NCI-H1694 treated with DMSO at 0.1 percent for 48 hours (cell line): ENCODE data around the gene SYT5.
A peak's percentile ranks its signal among the peaks of the same experiment; 100 is the strongest.
"Not testable (repeated sequence)": the region's sequence is repeated elsewhere in the genome, so short reads cannot be mapped to it uniquely, and the experiment has no call there.

Experiments
- DNase-seq: peaks from one replicate; lab custom pipeline; 2025; lab: John Stamatoyannopoulos, UW

SYT5 gene

DNA sequence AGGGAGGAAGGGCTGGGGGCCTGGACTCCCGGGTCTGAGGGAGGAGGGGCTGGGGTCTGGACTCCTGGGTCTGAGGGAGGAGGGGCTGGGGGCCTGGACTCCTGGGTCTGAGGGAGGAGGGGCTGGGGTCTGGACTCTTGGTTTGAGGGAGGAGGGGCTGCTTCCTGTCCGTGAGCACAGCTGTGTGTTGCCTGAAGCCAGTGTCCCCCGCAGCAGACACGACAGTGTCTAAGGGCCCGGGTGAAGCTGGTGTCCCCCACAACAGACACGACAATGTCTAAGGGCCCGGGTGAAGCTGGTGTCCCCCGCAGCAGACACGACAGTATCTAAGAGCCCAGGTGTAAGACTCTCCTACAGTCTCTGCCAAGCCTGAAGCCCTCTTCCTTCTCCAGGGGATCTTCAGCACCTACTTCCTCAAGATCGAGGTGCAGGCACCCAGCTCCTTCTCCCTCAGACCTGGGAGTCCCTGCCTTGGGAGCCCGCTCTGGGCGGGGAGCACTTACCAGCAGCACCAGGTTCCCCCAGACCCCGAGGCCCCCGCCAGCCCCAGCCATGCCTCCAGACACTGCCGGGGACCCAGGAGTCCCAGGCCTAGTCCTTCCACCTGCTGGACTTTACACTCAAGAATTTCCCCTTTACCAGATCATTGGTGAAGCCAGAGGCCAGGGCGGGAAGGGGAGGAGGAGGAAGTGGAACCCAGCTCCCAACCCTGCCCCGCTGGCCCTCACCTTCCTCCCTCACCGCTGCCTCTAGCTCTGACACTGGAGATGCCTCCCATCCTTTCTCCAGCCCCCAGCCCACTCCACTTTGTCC lies 29.0 kb upstream of the SYT5 start, which contains the start of gene PTPRH:
PTPRH (minus strand) TSS at position 622 of the 813 bp plus-strand sequence; CDS start at position 554, 68 bp downstream.
- DNase-seq, result no peak

DNA sequence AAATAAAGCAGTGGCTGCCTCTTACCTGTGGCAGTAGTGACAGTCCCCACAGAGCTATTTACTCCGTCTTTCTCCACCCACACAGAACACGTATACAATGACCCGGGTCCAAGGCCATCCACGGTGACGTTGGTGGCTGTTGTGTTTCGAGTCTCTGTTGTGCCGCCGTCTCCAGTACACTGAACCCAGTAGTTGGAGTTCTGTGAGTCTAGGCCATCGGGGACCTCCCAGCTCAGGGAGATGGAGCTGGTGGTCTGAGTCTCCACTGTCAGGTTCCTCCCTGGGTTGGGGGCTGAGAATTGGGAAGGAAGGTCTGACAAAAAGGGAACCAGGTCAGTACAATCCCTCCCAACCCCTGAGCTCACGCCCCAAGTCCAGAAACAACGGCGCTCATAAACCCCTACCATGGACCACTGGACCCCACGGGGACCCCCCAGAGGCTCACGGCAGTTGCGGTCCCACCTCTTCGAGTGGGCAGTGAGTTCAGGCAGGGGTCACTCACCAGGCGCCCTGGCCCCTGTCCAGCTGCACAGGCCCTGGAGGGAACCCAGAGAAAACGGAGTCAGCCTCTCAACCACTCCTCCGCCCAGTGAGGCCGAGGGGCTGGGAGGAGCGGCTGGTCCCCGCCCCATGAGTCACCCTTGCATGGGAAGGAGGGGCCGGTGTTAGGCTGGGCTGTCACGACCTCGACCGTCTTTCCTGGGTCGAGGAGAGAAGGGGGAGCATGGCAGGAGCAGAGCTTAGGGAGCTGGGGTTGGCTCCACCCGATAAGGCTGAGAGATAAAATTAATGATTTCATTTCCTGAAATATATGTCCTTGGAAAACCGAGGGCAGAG lies 26.8 kb upstream of the SYT5 start:
- DNase-seq, result no peak

DNA sequence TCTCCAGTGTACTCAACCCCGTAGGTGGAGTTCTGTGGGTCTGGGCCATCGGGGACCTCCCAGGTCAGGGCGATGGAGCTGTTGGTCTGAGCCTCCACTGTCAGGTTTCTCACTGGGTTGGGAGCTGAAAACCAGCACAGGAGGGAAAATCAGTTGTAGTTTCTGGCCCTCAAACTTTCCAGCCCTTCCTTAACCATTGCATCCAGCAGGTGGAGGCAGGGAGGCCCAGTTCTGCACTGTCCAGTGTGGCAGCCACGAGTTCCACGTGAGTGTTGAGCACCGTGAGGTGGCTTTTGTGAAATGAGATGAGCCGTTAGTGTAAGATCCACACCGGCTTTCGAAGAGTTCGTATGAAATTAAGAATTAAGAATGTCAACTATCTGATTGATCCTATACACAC lies 22.1 kb upstream of the SYT5 start:
- DNase-seq, result not testable (repeated sequence)

DNA sequence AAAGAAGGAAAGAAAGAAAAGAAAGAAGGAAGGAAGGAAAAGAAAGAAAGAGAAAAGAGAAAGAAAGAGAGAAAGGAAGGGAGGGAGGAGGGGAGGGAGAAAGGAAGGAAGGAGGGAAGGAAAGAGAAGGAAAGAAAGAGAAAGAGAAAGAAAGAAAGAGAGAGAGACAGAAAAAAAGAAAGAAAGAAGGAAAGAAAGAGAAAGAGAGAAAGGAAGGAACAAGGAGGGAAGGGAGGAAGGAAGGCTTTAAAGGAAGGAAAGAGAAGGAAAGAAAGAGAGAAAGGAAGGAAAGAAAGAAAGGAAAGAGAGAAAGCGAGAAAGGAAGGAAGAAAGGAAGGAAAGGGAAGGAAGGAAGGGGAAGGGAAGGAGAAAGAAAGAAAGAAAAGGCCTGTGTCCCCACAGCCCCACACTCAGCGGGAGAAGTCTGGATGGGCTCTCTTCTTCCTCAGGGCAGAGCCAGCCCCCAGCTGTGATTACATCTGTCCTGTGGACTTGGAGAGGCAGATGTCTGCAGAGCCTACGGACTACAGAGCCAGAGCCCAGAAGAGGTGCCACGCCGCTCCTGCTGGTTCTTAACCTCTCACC lies 19.6 kb upstream of the SYT5 start:
- no peak for DNase-seq

DNA sequence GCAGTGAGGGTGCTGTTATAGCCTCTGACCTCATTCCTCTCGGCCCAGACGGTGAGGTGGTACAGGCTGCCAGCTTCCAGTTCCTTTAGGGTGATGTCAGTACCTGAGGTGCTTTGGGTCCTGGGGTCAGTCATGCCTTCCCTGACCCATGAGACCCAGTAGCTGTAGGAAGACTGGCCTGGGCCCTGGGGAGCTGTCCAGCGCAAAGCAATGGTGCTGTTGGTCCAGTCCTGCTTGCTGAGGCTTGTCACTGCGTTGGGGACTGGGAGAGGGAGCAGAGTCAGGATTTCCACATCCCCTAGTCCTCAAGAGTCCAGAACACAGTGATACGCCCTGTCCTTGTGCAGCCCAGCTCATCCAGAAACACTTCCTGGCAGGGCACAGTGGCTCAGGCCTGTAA lies 18.6 kb upstream of the SYT5 start:
- no peak for DNase-seq

DNA sequence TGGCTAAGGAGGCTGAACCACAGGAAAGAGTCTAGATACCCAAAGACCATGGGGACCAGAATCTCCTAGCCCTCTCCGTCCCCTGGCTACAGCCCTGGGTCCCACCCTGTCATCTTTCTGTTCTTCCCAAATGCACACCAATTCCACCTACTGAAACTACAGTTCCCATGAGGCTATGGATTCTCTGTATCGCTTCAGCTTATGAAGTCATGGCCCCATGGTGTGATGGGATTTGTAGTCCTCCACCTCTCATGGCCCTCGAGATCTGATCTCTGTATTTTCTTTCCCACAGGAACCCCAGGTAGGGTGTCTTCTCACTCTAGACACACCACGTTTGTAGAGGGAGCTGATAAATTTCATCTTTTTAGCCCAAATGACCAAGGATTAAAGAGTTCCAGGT lies 17.4 kb upstream of the SYT5 start:
- DNase-seq, result no peak

DNA sequence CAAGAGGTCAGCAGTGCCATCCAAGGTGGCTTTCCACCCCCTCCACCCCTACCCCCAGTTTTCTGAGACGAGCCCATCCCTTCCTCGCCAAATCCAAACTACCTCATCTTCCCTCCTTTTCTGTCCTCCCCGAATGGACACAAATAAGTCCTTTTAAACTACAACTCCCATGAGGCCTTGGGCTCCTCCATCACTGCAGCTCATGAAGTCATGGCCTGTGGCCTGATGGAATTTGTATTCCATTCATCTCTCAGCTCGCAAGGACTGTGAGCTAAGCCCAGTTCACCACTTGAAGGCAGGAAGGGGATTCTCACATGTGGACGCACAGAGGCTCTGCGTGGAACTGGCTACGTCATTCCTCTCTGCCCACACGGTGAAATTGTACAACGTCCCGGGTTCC lies 16.7 kb upstream of the SYT5 start:
- DNase-seq, result no peak

DNA sequence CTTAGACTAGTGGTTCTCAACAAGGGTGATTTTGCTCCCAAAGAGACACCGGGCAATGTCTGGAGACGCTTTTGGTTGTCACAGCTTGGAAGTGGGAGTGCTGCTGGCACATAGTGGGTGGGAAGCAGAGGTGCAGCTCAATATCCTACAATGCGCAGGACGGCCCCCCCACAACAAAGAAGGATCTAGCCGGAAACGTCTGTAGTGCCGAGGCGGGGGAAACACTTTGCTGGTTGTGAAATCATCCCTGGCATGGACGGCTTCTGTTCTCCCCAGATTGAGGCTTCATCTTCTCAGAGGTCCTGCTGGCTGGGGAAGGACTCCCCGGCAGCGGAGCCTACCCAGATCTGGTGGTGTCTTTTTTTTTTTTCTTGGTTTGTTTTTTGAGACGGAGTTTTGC lies 13.4 kb upstream of the SYT5 start:
- no peak for DNase-seq

DNA sequence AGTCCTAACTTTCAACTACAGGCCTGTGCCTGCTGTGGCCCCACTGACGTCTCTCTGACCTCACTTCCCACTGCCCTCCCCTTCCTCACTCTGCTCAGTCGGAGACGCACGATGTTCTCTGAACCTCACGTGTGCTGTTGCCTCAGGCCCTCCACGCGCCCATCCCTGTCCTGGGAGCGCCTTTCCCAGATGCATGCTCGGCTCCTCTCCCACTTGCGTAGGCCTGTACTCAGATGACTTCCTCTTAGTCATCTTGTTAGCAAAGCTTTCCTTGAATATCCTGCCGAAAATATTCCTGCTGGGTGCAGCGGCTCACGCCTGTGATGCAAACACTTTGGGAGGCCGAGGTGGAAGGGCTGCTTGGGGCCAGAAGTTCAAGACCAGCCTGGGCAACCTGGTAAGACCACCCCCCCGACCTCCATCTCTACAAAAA lies 9.3 kb upstream of the SYT5 start:
- no peak for DNase-seq

DNA sequence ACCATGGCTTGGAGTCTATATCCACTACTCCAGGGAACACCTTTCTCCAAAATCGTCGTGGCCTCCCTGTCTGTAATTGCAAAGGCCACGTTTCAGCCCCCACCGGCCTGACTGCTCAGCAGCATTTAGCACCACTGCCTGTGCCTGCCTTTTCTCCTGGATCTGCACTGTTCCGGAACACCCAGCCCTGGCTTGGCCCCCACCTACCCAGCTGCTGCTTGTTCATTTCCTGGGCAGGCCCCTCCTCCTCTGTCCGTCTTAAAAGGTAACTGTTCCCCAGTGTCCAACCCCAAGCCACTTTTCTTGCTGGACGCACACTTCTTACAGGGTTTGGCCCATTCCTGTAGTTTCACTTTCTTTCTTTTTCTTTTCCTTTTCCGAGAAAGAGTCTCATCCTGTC lies 8.5 kb upstream of the SYT5 start:
- no peak for DNase-seq

DNA sequence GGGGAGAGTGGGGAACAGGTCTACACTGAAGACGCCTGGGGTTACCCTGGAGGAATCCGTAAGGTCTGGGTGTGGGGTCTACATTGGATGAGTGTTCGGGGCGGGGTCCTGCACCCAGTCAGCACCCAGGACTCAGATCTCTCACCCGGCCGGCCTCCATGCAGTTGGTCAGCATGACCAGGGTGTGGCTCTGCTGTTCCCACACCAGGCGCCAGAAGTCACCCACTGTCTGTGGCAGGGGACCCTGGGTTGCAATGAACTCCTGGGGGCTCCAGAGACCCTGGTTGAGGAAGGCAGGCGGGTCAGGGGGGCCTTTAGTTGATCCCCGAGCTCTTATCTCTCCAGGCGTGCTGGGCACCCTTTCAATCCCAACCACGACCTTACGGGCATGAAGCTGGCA lies 6.0 kb upstream of the SYT5 start:
- DNase-seq, result no peak

DNA sequence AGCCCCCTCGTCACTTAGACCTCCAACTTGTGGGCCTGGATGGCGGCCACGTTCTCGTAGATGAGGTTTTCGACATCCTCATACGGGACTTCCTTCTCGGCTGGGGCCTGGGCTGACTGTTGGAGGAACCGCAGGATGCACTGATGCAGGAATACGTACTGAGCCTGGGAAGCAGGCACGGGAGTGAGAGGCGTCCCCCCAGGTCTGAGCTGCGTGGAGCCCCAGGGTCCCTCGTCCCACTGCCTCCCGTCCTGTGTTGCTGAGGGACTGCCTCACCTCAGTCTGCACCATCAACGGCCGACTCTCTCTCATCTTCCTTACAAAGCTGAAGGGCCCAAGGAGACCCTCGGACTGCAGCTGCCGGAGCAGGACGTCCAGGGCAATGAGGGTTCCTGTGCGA lies 1.7 kb upstream of the SYT5 start:
- no peak for DNase-seq

DNA sequence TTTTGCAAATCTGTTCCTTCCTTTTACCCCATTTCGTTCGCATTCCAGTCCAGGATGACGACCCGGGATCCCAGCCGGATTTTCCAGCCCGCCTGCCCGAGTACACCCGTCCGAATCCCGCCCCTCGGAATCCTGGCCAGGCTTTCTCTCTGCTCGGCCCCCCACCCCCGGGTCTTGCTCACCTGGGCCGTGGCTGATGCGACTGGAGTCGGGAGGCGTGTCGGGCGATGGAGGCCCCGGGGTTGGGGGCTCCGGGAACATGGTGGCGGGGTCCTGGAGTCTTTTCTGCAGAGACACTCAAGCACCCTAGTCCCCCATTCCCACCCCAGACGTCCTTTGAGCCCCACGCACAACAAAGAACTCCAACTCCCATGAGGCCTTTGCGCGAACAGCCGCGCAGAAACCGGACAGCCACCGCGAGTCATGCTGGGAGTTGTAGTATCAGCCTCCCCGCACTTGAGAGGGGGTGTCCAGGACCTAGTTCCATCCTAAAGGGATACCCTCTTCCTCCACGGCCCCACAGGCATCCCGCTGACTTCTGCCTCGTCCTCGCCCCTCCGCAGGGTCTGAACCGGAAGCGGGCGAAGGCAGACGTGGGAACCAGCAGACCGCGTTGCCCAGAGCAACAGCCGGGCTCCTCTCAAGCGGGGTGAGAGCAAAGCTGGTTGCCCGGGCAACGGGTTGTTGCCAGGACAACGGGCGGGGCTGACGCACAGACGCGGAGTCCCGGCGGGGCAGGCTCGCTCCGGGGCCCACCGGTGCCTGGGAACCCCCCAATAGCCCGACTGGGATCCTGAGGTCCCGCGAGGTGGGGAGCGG lies 1.1 kb downstream of the SYT5 start:
- peak; percentile 74 for DNase-seq

DNA sequence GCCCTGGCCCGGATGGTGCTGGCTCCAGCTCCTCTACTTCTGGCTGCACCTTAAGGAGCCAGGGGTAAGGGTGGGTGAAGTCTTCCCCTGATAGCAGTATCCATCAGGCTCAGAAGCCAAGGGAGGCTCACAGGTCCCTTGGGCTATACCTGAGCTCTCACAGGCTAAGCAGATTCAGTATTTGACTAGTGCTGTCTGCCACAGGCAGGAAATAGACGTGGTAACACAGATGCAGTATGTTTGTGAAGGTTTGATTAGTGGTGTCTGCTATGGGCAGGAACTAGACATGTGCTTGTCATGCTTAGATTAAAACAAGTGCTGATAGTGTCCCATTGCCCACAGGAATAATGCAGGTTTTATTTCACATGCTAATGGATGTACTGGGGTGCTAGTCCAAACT lies 4.0 kb downstream of the SYT5 start:
- DNase-seq, result no peak

DNA sequence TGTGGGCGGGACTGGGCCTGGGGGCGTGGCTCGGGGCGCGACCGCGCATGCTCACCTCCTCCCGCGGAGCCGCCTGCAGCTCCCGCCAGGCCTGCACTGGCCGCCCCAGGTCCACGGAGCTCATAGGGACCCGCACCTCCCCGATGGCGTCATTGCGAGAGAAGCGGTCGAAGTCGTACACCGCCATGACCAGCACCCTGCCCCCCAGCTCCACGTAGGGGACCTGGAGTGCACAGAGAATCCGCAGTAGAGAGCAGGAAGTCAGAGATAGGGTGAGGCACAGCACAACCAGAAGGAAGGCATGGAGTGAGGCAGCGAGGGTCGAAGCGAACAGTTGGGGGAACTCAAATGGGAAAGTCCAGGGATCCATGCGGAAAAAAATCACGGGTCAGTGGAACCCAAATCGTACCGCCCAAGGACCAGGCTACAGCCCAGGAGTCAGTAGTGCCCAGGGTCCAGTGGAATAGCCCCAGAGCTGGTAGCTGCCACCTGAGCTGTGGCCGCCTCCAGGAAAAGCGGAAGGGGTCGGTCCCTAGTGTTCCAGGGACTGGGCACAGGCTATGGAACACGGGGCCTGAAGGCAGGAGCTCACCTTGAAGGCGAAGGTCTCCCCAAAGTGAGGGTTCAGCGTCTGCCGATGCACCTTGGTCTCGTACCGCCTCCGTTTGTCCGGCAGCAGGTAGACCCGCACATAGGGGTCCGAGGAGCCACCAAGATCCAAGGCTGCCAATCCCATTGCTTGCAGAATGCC lies 4.8 kb downstream of the SYT5 start:
- DNase-seq, result no peak

DNA sequence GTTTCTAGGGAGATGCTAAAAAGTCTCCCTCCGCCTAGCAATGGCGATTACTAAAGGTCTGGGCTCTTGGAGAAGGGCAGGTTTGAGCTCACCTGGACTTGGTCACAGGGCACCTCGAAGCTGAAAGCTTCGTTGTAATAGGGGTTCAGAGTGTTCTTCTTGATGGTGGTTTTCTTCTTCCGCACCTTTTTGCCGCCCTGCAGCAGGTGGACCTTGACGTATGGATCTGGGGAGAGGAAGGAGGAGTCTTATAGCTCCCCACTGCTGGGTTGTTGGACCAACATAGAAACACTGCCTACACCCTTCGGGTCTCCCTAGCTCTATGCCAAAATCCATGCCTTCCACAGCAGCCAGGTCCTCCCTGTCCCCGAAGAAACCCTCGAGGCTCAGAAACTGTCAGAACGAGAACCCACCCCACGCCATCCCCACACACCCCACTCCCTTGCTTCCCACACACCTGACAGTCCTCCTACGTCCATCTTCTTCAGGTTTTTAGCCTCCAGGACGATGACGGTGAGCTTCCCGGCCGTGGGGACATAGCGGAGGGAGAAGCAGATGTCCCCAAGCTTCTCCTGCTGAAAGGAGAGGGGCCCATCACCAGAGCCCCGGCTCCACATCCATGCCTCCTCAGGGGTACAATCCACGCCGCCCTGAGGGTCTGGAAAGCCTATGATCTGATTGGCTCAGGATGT lies 5.5 kb downstream of the SYT5 start:
- DNase-seq, result no peak

DNA sequence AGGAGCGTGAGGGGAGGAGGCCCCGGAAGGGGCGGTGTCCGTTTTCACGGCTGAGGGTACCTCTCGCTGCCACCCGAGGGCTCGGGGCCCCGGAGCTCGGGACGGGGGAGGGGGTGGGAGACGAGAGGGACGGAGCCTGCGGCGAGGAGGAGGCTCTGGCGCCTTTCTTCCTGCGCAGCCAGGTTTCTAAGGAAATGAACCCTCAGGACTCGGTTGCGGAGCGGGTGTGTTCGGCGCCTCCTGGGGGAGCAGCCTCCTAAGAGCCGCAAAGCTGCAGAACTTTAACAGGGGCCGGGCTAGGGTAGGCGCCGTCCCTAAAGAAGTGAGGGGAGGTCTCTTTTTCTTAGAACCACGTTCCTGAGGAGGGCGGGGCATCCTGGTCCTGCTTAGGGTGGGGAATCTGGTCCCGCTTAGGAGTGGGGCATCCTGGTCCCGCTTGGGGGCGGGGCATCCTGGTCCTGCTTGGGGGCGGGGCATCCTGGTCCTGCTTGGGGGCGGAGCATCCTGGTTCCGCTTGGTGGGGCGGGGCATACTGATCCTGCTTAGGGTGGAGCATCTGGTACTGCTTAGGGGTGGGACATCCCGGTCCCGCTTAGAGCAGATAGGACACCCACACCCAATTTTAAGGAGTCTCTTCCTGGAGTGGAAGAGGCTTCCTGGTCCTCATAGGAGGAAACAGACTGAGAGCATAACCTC lies 6.2 kb downstream of the SYT5 start:
- DNase-seq, result peak; percentile 56

DNA sequence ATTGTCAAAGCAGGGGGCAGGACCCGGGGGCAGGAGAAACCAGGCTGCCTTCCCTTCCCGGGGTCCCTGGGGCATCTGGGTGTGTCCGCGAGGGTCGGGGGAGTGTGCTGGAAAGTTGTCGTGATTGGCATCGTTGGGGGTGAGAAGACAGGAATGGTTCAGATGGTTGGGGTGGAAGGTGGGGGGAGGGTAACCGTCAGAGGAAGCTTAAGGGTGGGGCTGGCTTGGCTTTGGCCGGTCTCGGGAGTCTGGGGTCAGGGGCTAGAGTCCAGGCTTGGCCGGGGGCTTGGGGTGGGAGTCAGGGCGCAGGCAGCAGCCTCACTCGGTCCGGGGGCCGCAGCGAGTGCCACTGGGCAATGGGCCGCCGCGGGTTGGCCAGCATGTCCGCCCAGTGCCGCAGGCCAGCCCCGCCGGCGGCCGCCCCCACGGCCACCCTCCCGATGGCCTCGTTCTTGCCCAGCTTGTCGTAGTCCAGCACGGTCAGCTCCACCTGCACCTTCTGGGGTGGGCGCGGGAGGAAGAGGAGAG lies 6.8 kb downstream of the SYT5 start:
- DNase-seq, result no peak

DNA sequence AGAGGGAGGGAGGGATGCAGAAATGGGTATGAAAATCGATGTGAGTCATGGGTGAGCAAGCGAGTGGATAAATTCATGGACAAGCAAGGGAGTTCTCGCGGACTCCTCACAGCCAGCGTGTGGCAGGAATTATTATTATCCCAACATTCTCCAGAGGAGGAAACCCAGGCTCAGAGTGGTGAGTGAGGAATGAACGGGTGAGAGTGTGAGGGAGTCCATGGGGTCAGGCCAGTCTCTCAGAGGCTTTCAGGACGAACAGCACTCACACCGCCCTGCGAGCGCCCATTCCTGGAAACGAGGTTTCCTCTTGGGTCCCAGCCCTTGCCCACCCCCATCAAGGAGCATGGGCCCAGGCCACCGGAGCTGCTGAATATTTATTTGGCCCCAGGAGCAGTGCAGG lies 7.3 kb downstream of the SYT5 start:
- DNase-seq, result no peak

DNA sequence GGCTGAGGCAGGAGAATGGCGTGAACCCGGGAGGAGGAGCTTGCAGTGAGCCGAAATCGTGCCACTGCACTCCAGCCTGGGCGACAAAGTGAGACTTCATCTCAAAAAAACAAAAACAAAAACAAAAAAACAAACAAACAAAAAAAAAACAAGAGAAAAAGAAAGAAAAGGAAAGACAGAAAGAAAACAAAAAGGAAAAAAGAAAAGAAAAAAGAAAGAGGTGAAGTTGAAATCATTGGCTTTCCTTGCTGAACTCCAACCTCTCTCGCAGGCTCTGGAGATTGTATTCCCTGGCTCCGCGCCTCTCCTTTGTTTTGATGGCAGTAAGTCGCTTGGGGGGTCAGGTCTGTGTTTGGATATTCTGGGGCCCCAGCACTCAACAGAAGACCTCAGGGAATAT lies 7.8 kb downstream of the SYT5 start:
- DNase-seq, result not testable (repeated sequence)
